Right lobe of liver (tissue), 6 donors: ENCODE results near the gene NENF. TPM values are rescaled to one million over a fixed set of nuclear protein-coding genes. Genes with fewer than 3 reads are reported as not detected.
"Not testable (repeated sequence)": the region's sequence is repeated elsewhere in the genome, so short reads cannot be mapped to it uniquely, and the experiment has no call there.

ENCODE experiments used
- ATAC-seq, 4 donors: fragments of 200-7000 bp; cut with Tn5 transposase; one replicate each; pipeline ENCODE4 v1.9.1; 2020; ENCODE audit warnings: mild to moderate bottlenecking in 4 of 4, moderate library complexity in 4 of 4
- DNase-seq, 3 donors: peaks; one replicate each; pipeline ENCODE4 v3.0.0-alpha.2; 2020
- H3K27ac ChIP-seq, 3 donors: fragments of 200-600 bp; one replicate each; pipeline ENCODE4 v1.8.0; 2022
- H3K27me3 ChIP-seq, 2 donors: fragments of 200-600 bp; one replicate each; pipeline ENCODE4 v1.8.0; 2022
- H3K36me3 ChIP-seq, 4 donors: fragments of 200-600 bp; sonication (generic) in 1 of 4; one replicate each; pipeline versions ENCODE4 v1.5.1 to v1.8.0; 2017 to 2022; ENCODE audit warnings: control low read depth in 1 of 4
- H3K4me1 ChIP-seq, 4 donors: fragments of 200-600 bp; sonication (generic) in 1 of 4; one replicate each; pipeline versions ENCODE4 v1.5.1 to v1.8.0; 2017 to 2022; ENCODE audit warnings: control low read depth in 1 of 4
- H3K4me3 ChIP-seq, 3 donors: fragments of 200-600 bp; one replicate each; pipeline ENCODE4 v1.8.0; 2022
- H3K9me3 ChIP-seq, 4 donors: fragments of 200-600 bp; sonication (generic) in 1 of 4; one replicate each; pipeline versions ENCODE4 v1.5.1 to v1.8.0; 2017 to 2022; ENCODE audit warnings: control low read depth in 1 of 4
- CTCF ChIP-seq, 4 donors: fragments of 200-600 bp in 3 of 4; fragments of 450-650 bp in 1 of 4; IDR thresholded peaks; one replicate each; pipeline versions ENCODE4 v1.5.1 to v1.8.0; 2016 to 2022; ENCODE audit warnings: antibody characterized with exemption in 4 of 4, mild to moderate bottlenecking in 2 of 4
- POLR2A ChIP-seq: fragments of 450-650 bp; IDR thresholded peaks from one replicate; pipeline ENCODE4 v1.6.1; 2017; ENCODE audit warnings: antibody characterized with exemption, mild to moderate bottlenecking
- WGBS: methylation state at CpG from one replicate; pipeline ENCODE4 v1.1.6; 2018; ENCODE audit warnings: low coverage, low lambda C conversion rate; ENCODE audit not compliant: insufficient coverage; ENCODE audit errors: missing lambda C conversion rate; 5-methylcytosine and 5-hydroxymethylcytosine counted together
- intact Hi-C, 2 donors: fragments of 100-400 bp; cut with DNase I; formaldehyde crosslinking; loops; one replicate each; pipeline versions ENCODE4 v1.11.2 to v1.14.1; 2022
- total RNA-seq, 6 experiments: library from RNA; depleted of rRNA in 2 of 6; stranded (reverse); fragments of >200 nt in 2 of 6; fragmentation: NEBNext Ultra II Directional in 3 of 6; extraction: Animal tissue kit (Norgen Biotek cat#: 25700) in 3 of 6; gene quantifications; one replicate each; pipeline versions ENCODE4 v1.1.0 to v1.2.4, GENCODE V29; 2016 to 2023
- donor health status: DM: no; HTN: yes; CAD: no.
- donor health status: DM: no; HTN: no; CAD: no.
- donor health status: DM: no; HTN: no; CAD: no.
- donor health status: DM: no; HTN: yes; CAD: no.
- donor health status: DM: no; HTN: yes; CAD: no.

The NENF gene
- total RNA-seq, 6 experiments from 2014 or later, result 23.0 to 49.0 (median 27.9) TPM

GRCh38 chr1:212473729-212474128 is 41.0 kb downstream of the NENF start:
- no peak for ATAC-seq
- no peak overlapping the region for H3K27ac ChIP-seq
- DNase-seq, result peak in 1 of 3 donors; percentile 16
- no peak overlapping the region for H3K4me3 ChIP-seq
- H3K36me3 ChIP-seq, result no peaks in the 10 kb centered on the region
- TF ChIP-seq POLR2A, result no peak
- no peak for TF ChIP-seq CTCF (IDR thresholded peaks at IDR 0.05)
- intact Hi-C loops, result loop anchor here in 1 of 2 donors (10.0 kb wide), 1 partner anchor 151 kb away; a partner anchor contains a TSS
- no peaks in the 10 kb centered on the region for H3K9me3 ChIP-seq
- H3K27me3 ChIP-seq, result no peaks in the 10 kb centered on the region
- no peaks in the 10 kb centered on the region for H3K4me1 ChIP-seq
- 92% methylated on average over 6 of the region's 9 CpGs for WGBS

- DNase-seq (no peak), ATAC-seq (no peak)
- TF ChIP-seq CTCF (IDR thresholded peaks at IDR 0.05), result no peak
- no peak for TF ChIP-seq POLR2A
- H3K9me3 ChIP-seq, result no peaks in the 10 kb centered on the region
- intact Hi-C loops, result loop anchor here in 1 of 2 donors (10.0 kb wide), 1 partner anchor 150 kb away; a partner anchor contains a TSS
- no peak overlapping the region for H3K27ac ChIP-seq
- no peaks in the 10 kb centered on the region for H3K4me1 ChIP-seq
- no peak overlapping the region for H3K4me3 ChIP-seq
- H3K36me3 ChIP-seq, result no peaks in the 10 kb centered on the region
- H3K27me3 ChIP-seq, result no peaks in the 10 kb centered on the region
- WGBS, result 72% methylated on average over 2 of the region's 4 CpGs
Measured at GRCh38 chr1:212475151-212475550, 42.4 kb downstream of the NENF start.

GRCh38 chr1:212475831-212476230 is 43.1 kb downstream of the NENF start:
- not testable (repeated sequence) for H3K36me3 ChIP-seq, H3K27me3 ChIP-seq, DNase-seq, H3K4me1 ChIP-seq, H3K9me3 ChIP-seq, H3K27ac ChIP-seq, ATAC-seq, H3K4me3 ChIP-seq
- intact Hi-C loops, result loop anchor here in 1 of 2 donors (10.0 kb wide), 1 partner anchor 149 kb away; a partner anchor contains a TSS
- 78% methylated on average over 3 of the region's 3 CpGs for WGBS

- Histone ChIP-seq H3K27me3 (no peaks in the 10 kb centered on the region), H3K4me1 (no peaks in the 10 kb centered on the region), H3K4me3 (no peak overlapping the region), H3K9me3 (no peaks in the 10 kb centered on the region), H3K27ac (no peak overlapping the region), H3K36me3 (no peaks in the 10 kb centered on the region)
- DNase-seq (peak; percentile 74 to 85 (median 80)), ATAC-seq (peak; percentile 99 to 100 (median 100))
- intact Hi-C loops, result loop anchor here in 1 of 2 donors (10.0 kb wide), 1 partner anchor 148 kb away; a partner anchor contains a TSS
- no peak for TF ChIP-seq POLR2A
- TF ChIP-seq CTCF (IDR thresholded peaks at IDR 0.05), result peak; percentile 84 to 96 (median 94)
- WGBS, result 15% methylated on average over 12 of the region's 12 CpGs
Measured at GRCh38 chr1:212477014-212477679, 44.4 kb downstream of the NENF start.

GRCh38 chr1:212477680-212478466 is 45.2 kb downstream of the NENF start:
- no peaks in the 10 kb centered on the region for H3K4me1 ChIP-seq
- no peaks in the 10 kb centered on the region for H3K36me3 ChIP-seq
- TF ChIP-seq POLR2A (no peak), CTCF (IDR thresholded peaks at IDR 0.05) (no peak)
- H3K9me3 ChIP-seq, result no peaks in the 10 kb centered on the region
- no peaks in the 10 kb centered on the region for H3K27me3 ChIP-seq
- DNase-seq (no peak), ATAC-seq (no peak)
- intact Hi-C loops, result loop anchor here in 1 of 2 donors (10.0 kb wide), 1 partner anchor 147 kb away; a partner anchor contains a TSS
- no peak overlapping the region for H3K4me3 ChIP-seq
- 62% methylated on average over 8 of the region's 8 CpGs for WGBS
- H3K27ac ChIP-seq, result no peak overlapping the region
